ENCODE measurements around the gene ARHGEF35.
"Not testable (repeated sequence)": the region's sequence is repeated elsewhere in the genome, so short reads cannot be mapped to it uniquely, and the experiment has no call there.

Gene ARHGEF35

DNA sequence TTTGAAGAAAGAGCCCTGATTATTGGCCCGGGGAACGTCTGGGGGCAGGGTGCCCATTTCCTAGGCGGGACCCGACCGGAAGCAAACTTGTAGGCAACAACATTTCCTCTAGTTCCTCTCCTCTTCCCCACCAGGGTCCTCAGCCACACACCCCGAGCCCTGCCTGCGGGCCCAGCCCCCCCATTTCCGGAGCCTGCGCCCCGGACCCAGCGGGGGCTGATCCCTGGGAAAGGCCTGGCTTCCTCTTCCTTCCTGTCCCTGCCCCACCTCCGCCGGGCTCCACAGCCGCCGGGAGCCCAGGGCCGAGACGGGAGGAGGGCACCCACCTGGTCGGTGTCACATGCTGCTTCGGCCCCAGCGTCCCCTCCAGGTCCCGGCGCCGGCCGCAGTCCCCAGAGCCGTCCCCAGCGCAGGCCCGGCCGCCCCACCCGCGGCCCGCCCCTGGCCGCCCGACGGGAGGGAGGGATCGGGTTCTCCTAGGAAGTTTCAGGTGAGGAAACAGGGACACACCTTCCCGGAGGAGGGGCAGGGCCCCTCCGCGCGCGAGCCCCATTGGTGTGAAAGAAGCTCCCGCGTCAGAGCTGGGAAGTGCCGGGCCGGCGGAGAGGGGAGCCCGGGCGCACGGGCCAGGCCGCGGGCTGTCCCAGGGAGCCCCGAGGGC is at the start of gene ARHGEF35:
ARHGEF35 (minus strand) TSS at position 622 of the 661 bp plus-strand sequence. CDS start 7,450 bp downstream, outside the sequence.
- DNase-seq (ENCODE audit: insufficient read length, low spot score); FAIRE-seq: not testable (repeated sequence)

DNA sequence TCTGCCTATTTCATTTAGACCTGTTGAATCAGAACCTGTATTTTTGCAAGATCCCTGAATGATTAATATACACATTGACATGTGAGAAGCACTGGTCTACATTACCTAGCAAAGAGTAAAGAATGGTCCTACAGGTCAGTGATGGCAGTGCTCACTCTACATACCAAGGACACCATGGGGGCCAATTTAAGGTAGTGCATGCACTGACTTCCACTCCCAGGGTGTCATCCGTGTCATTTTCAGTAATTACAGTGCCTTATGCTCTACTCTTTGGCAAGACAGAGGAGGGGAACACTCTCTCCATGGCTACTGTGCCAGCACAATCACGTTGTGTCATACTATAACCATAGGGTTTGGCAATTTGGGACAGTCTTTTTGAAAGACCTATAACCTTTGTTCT is 49.7 kb upstream of the ARHGEF35 start:
- DNase-seq (ENCODE audit: insufficient read length, low spot score); FAIRE-seq: not testable (repeated sequence)

DNA sequence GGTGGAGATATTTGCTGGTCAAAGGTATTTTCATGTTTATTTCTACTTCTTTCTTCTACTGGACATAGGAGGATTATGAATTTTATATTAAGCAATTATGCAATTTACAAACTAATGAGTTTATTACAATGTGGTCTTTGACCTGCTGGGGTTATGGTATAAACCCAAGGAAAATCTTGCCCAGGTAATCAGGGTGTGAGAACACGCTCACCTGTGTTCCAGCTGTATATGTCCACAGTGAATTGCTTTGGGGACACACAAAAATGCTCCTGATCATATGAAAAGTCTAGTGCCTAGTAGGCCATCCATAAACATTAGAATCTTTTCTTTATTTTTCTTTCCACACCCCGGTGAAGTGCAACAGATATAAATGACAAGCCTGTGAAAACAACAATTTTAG is 43.7 kb upstream of the ARHGEF35 start, which contains the start of gene OR2A42:
OR2A42 (minus strand) TSS at position 241 of the 400 bp plus-strand sequence. CDS start 6,762 bp downstream, outside the sequence.
- FAIRE-seq; DNase-seq (ENCODE audit: insufficient read length, low spot score): not testable (repeated sequence)

DNA sequence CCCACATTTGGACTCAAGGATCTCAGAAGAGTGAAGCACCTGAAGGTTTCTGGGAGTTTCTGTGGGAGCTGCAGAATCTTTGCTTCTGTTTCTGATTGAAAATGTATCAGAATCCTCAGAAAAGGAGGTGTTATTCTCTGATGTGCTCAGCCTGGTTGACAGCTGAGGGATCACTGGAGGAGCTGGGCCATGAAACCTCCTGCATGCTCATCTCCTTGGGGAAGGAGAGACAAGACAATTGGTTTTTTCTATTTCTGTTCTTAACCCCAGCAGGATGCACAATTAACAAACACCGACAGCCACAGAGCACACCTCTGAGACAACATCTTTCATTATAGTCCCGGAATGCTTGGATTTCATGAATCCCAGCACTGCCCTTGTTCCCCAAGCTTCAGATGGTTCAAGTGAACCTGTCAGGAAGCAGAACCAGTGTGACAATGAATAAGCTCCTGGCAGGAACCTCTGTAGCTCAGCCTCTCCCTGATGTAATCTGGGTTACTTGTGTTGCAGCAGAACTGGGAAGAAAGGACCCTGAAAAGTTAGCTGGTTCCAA is 43.0 kb upstream of the ARHGEF35 start:
- not testable (repeated sequence) for FAIRE-seq; DNase-seq (ENCODE audit: insufficient read length, low spot score)

DNA sequence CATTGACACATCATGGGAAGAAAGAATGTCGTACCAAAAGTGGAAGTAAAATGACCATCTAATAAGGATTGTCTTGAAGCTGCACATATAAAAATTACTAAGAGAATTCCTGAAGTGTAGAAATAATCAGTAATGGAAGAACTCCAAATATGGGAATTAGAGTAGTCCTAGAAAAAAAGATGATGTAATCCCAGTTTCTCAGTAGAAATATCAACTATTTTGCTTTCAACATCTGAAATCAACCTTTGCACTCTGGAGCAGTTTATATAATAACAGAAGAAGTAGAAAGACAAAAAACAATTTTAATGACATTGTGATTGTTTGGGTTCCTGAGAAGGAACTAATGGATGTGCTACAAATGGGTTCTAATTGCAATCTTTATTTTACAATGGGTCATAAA is 37.4 kb upstream of the ARHGEF35 start:
- not testable (repeated sequence) for FAIRE-seq; DNase-seq (ENCODE audit: insufficient read length, low spot score)

DNA sequence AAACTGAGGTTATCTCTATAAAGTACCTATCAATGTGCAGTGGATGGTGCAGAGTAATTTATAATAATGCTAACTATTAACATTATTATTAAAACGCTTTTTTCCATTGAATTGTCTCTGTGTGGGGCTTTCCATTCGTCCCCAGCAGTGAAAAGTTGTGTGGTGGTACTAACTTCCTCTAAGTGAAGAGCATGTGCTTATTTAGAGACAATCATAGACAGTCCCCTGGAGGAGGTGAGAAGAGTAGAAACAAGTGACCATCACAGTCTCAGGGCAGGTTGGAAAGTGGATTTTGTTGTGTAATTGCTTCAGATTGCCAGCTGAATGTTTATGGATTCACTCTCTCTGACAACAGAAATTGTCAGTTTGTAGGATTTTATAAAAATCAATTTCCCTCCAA is 35.4 kb upstream of the ARHGEF35 start:
- DNase-seq (ENCODE audit: insufficient read length, low spot score); FAIRE-seq: not testable (repeated sequence)

DNA sequence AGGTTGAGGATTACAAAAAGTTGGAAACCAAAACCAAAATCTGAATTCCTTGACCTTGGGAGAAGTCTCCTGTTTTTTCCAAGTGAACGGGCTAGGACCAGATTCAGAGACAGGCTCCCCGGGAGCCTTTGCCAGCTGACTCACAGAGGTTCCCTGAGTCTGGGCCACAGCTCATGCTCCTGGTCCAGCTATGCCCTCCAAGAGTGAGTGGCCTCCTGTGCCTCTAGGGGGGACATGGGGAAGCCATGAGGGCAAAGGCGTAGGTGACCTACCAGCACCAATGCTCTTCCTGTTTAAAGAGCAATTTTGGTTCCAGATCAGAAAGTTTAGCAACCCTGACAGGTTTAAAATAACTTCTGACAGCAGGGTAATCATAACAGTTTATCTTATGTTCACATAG is 33.2 kb upstream of the ARHGEF35 start:
- not testable (repeated sequence) for DNase-seq (ENCODE audit: insufficient read length, low spot score); FAIRE-seq

DNA sequence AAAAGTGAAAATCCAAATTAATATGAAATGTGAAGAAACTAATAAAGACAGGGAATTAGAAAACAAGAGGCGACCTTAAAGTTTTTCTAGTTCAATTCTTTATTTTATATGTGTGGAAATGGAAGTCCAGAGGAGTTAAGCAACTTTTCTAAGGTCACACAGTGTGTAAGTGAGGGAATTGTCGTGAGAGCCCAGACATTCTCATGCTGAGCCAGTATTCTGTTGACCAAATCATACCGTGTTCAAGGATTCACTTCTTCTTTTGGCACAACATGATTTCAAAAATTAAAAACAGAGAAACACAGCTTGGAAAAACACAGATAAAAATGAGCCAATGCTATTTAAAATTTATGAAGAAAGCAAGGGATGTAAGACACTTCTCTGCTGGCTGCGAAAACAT is 31.2 kb upstream of the ARHGEF35 start:
- FAIRE-seq; DNase-seq (ENCODE audit: insufficient read length, low spot score): not testable (repeated sequence)

DNA sequence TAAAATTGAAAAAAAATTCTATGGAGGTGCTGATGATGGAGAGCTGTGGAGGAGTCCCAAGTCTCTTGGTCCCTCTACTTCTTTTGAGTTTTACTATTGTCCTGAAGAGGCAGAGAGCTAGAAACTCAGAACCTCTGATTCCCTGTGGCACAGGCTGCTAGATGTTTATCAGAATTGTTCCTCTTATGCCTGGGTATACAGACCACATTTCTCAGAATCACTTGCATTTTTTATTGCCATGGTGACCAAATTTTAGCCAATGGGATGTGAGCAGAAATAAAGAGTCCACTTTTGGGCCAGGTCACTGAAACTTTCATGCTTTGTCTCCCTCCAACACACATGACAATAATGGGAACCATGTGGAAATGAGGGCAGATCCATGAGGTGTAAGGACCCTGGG is 28.0 kb upstream of the ARHGEF35 start:
- not testable (repeated sequence) for DNase-seq (ENCODE audit: insufficient read length, low spot score); FAIRE-seq

DNA sequence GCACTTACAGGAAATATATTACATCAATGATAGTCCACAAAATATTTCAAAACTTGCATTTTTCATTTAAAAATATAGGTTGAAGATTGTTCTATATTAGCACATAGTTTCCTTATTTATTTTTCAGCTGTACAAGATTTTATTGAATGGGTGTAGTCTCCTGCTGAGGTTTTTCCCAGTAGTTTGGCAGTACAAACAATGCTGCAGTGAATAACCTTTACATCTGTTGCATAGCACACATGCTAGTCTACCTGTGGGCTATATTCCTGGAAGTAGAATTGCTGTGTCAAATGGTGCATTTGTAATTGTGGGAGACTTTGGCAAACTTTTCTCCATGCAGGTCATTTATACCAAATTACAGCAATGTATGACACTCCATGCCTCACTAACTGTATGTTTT is 24.9 kb upstream of the ARHGEF35 start:
- not testable (repeated sequence) for DNase-seq (ENCODE audit: insufficient read length, low spot score)

DNA sequence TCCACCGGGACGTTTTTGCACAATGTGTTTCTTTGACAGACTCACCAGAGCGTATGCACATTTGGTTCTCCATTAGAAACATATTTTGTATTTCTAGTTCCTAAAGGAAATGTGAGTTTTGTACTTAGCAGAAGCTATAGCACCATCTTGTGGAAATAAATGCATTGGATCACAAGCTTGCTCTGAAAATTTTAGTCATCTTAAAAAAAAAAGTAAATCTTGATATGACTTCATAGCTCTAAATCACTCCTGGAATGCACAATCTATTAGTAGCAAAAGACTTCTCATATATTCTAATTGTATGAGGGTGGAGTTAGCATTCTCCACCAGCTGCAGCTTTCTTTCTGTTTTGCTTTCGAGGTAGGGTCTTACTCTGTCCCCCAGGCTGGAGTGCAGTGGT is 23.5 kb upstream of the ARHGEF35 start:
- FAIRE-seq; DNase-seq (ENCODE audit: insufficient read length, low spot score): not testable (repeated sequence)

More for the DNA sequence above, 24.9 kb upstream of the ARHGEF35 start:
- FAIRE-seq: not testable (repeated sequence)

DNA sequence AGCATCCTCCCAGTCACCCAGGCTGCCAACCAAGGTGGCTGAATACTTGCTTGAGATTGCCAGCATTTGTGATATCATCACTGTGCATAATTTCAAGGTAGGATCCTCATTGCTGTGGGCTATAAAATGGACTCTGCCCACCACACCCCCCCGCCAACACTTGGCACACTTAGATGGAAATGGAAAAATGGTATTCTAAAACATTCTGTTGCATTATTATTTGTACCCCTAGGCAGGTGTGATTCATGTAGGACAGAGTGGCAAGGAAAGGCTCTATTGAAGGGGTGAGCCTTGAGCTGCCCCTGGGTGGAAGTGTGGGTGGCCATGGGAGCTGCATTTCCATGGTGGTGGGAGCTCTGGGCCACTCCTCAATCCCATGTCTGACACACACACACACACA is 22.9 kb upstream of the ARHGEF35 start:
- not testable (repeated sequence) for FAIRE-seq; DNase-seq (ENCODE audit: insufficient read length, low spot score)

DNA sequence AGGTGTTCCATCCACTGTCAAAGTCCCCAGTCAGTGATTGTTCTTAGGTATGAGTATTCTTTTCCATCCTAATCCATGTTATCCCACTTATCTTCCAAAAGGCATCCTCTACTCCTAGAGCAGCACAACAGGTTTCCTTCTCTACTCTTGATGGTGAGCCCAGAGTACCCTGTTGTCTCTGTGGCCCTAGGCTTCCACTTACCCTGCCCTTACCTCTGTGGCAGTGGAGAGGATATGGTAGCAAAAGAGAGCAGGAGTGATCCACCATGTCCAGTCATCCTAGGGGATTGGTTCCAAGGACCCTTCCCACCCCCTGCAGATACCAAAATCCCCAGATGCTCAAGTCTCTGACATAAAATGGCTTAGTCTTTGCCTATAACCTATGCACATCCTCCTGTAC is 21.6 kb upstream of the ARHGEF35 start:
- DNase-seq (ENCODE audit: insufficient read length, low spot score); FAIRE-seq: not testable (repeated sequence)

DNA sequence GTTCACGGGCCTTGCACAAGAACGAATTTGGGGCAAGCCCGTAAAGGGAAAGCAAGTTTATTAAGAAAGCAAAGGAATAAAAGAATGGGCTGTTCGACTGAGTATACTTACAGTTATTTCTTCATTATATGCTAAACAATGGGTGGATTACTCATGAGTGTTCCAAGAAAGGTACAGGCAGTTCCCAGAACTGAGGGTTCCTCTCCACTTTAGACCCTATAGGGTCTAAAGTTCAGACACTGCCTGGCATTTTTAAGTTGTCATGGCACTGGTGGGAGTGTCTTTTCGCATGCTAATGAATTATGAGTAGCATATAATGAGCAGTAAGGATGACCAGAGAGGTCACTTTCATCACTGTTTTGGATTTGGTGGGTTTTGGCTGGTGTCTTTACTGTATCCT is 9.7 kb upstream of the ARHGEF35 start:
- not testable (repeated sequence) for FAIRE-seq; DNase-seq (ENCODE audit: insufficient read length, low spot score)

DNA sequence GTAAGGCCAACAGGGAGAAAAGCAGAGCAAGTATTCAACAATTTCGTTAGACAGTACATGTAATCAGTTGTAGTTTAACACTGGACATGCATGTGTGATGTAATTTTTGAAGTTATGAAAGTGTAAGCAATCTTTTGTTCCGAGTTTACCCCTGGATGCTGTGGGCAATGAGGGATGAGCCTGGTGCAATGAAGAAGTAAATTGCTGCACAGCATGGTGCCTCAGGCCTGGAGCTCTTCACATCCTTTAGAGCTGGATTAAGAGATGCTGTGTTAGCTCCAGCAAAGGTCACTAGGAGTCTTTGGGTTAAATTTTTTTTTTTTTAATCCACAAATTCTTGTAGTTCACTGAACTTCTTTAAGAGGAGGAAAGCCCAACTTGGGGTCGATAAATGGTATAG is 7.5 kb upstream of the ARHGEF35 start:
- DNase-seq (ENCODE audit: insufficient read length, low spot score); FAIRE-seq: not testable (repeated sequence)

DNA sequence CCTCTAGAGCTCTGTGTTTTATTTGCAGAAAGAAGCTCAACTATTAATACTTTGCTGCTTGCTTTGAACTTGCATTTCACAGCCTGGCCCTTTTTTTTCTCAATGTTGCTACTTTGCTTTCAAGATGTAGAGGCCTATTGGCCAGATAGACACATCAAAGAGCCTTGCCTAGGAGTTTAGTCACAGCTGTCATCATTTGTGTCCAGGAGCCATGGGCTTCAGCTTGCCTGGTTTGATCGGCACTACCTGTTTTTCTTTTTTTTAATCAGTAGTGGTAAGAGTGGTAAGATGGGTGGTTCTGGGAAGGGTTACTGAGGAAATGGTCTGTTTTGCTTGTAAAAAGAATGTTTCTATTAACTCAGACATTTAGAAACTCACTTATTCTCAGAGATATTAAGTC is 6.3 kb upstream of the ARHGEF35 start:
- DNase-seq (ENCODE audit: insufficient read length, low spot score); FAIRE-seq: not testable (repeated sequence)

DNA sequence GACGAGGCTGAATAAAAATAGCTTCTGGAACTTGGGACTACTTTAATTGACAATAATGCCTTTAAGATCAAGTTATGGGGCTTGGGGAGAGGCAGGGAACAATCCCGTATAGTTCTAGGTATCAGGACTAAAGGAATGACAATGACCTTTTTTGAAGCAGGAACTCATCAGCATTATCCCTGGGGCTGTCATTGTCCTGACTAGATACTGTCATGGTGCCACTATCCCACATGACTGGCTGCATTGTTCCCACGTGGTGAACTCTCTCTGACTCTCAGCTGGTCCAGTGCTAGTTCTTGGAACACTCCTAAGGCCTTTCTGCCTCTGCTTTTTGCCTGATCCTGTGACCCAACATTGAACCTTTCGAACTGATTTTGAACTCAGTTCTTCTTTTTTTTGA is 3.3 kb upstream of the ARHGEF35 start:
- not testable (repeated sequence) for FAIRE-seq; DNase-seq (ENCODE audit: insufficient read length, low spot score)

DNA sequence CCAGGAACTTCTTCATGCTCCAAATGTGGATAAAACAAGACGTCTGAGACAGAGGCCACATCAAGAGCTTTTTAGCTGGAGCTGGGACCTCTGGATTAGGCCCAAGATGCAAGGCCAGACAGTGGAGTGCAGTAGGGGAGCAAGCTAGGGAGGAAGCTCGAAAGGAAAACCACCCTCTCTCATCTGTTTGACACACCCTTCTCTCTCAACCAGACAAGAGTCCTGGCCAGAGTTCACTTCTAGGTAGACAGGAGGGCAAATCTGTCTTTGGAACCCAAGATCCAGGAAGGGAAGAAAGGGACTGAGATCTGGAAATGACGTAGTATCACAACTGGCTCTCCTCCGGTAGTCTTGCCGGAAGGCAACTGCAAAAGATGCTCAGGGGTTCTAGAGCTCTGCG is 1.2 kb downstream of the ARHGEF35 start:
- not testable (repeated sequence) for FAIRE-seq; DNase-seq (ENCODE audit: insufficient read length, low spot score)

DNA sequence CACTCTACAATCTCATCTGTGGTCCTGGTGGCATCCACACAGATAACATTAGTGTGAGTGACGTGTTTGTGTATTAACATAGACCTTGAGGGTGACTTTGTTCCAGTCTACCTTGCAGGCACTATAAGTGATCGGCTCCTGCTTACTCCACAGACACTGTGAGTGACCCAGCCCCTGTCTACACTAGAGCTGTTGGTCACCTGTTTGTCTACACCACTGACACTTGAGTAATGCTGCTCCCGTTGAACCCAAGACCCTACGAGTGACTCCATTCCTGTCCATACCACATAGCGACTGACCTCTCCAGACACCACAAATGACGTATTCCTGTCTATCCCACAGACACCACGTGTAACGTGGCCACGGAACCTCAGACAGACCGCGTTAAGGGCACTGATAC is 1.9 kb downstream of the ARHGEF35 start:
- not testable (repeated sequence) for FAIRE-seq; DNase-seq (ENCODE audit: insufficient read length, low spot score)

DNA sequence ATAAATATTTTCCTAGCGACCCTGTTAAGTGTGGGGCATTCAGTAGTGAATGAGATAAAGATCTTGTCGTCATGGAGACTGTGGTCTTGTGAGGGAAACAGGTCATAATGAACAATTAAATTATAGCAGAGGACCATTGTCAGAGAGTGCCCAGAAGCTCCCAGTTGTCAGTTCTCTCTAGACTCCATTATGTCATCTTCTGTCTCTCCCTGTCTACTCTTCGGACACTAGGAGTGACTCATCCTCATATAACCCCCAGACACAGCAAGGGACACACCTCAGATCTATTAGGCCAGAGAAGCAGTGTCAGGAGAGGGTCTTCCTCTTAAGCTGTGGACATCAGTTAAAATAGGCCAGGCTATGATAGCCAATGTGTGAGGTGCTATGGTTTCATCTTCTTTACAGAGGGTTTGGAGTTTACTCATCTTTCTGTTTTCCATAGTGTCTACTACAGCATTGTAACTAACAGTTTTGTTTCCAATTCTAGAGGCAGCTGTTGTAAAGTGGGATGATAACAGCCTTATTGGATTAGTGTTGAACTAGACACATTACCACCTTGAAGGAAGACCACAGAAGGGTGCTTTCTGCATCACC is 7.0 kb downstream of the ARHGEF35 start:
- not testable (repeated sequence) for DNase-seq (ENCODE audit: insufficient read length, low spot score); FAIRE-seq

DNA sequence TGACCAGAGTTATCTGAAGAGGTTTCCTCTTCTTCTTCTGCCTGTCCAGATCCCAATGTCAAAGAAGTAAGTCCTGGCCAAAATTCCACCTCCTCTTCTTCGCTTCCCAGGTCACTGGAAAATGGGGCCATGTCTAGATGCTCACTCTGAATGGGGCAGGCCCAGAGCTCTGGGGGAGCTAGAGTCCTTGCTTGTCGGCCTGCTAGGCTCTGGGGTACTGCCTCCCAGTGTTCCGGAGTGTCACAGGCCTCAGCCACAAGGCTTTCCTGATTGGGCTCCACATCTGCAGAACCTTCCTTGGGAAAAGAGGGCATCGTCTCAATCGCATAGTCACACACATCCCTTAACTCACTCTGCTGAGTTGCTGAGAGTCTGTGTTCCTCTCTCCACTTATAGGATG is 7.8 kb downstream of the ARHGEF35 start:
- not testable (repeated sequence) for FAIRE-seq; DNase-seq (ENCODE audit: insufficient read length, low spot score)

Data from HTR-8/SVneo (cell line).